ENCODE results near the gene BRD3.

- TF ChIP-seq CTCF (IDR thresholded peaks at IDR 0.05): no peak
- no peak for TF ChIP-seq CREB1 (CRISPR knock-in tag; IDR thresholded peaks at IDR 0.05)
- no peak for TF ChIP-seq HMGA2 (CRISPR knock-in tag; IDR thresholded peaks at IDR 0.05)
- TF ChIP-seq, protein P1, sequence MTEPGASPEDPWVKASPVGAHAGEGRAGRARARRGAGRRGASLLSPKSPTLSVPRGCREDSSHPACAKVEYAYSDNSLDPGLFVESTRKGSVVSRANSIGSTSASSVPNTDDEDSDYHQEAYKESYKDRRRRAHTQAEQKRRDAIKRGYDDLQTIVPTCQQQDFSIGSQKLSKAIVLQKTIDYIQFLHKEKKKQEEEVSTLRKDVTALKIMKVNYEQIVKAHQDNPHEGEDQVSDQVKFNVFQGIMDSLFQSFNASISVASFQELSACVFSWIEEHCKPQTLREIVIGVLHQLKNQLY (CRISPR knock-in tag; IDR thresholded peaks at IDR 0.05): no peak
- TF ChIP-seq ZNF263 (CRISPR knock-in tag; IDR thresholded peaks at IDR 0.05; ENCODE audit: low read depth): no peak
Observed at GRCh38 chr9:134071149-134071548, 3.3 kb upstream of the BRD3 start.
